Stimulated activated naive CD8-positive, alpha-beta T cell treated with anti-CD3 and anti-CD28 coated beads, Interleukin-15, Interleukin-2, amounts not matched to agents 100 U/mL and 50 U/mL, for 24 hours (primary cell): Measurements from ENCODE around the gene ZNF783.

Experiments used
- ATAC-seq: fragments of 150-1000 bp; cut with Tn5 transposase; one replicate; pipeline ENCODE4 v1.10.0; 2021
- DNase-seq: peaks from one replicate; pipeline ENCODE4 v3.0.0; 2021

Gene ZNF783

DNA sequence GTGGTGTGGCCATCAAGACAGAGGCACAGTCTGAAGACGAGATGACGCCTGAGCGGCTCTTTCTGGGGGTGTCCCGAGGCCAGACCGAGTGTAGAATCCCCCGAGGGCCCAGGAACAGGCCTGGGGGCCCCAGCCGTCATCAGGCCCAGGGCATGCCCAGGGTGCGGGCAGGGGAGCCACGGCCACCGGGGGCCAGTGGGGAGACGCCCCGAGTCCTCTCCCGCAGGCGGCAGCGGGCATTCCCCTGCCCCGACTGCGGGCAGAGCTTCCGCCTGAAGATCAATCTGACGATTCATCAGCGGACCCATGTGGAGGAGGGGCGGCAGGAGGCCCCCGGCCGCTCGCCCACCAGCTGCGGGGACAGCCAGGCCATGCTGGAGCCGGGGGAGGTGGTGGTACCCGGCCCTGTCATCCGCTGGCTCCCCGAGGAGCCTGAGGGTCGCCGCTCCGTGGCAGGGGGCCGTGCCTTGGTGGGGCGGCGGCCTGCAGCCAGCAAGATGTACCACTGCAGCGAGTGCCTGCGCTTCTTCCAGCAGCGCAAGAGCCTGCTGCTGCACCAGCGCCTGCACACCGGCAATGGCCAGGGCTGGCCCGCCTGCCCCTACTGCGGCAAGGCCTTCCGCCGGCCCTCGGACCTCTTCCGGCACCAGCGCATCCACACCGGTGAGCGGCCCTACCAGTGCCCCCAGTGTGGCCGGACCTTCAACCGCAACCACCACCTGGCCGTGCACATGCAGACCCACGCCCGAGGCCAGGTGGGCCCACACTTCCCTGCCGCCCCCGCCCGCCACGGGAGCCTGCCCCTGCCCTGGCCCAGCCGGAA, 19.7 kb downstream of the ZNF783 start:
- ATAC-seq = no peak
- DNase-seq = no peak

DNA sequence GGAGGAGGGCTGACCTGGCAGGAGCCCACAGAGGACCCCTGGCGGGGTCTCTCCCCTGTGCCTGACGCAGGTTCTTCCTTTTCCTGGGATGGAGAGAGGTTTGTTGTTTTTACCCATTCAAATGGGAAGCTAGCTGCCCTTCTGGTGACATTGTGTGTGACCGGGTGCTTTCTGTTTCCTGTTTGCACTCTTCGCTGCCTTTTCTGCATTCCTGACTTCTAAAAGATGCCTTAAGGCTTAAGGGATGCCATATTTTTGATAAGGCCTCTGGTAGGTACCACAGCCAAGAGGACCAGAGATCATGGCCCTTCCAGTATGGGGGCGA, 20.3 kb downstream of the ZNF783 start:
- DNase-seq = no peak
- ATAC-seq = no peak

DNA sequence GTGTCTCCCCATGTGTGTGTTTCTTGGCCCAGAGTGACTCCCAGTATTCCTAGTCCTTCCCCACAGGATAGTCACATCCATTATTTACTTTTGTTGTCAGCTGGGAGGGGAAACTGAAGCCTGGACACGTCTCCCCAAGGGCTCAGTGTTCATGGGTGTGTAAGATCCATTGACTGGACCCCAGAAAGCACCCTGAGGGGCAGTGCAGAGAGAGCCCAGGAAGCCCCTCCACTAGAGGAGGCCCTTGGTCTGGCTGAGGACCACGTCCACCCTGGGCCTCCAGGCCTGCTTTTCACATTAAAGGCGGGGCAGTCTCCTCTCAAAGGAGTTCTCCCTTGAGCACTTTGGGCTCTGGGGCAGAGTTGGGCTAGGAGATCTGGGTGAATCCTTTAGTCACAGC, 21.3 kb downstream of the ZNF783 start:
- no peak for DNase-seq
- no peak for ATAC-seq

GRCh38 chr7:149284343-149284742, 22.3 kb downstream of the ZNF783 start:
- ATAC-seq (no peak), DNase-seq (peak; percentile 26)

GRCh38 chr7:149284850-149285585, 23.0 kb downstream of the ZNF783 start:
- ATAC-seq = peak; percentile 97

GRCh38 chr7:149285603-149286002, 23.6 kb downstream of the ZNF783 start:
- ATAC-seq = no peak
- DNase-seq = no peak

More at GRCh38 chr7:149284850-149285585, 23.0 kb downstream of the ZNF783 start:
- DNase-seq = peak; percentile 98

GRCh38 chr7:149286811-149287400, 24.9 kb downstream of the ZNF783 start:
- DNase-seq (no peak), ATAC-seq (no peak)

DNA sequence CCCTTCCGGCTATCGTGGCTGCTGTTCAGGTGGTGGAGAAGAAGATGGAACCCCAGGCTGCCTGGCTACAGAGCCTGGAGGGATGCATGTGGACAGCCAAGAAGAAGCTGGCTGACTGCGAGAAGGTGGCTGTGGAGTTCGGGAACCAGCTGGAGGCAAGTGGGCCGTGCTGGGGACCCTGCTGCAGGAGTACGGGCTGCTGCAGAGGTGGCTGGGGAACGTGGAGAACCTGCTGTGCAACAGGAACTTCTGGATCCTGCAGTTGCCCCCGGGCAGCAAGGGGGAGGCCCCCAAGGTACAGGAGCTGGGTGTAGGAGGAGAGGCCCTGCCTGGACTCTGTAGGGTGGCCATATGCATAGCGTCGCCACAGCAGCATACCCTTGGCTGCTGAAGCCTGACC, 25.6 kb downstream of the ZNF783 start:
- DNase-seq (no peak), ATAC-seq (no peak)

DNA sequence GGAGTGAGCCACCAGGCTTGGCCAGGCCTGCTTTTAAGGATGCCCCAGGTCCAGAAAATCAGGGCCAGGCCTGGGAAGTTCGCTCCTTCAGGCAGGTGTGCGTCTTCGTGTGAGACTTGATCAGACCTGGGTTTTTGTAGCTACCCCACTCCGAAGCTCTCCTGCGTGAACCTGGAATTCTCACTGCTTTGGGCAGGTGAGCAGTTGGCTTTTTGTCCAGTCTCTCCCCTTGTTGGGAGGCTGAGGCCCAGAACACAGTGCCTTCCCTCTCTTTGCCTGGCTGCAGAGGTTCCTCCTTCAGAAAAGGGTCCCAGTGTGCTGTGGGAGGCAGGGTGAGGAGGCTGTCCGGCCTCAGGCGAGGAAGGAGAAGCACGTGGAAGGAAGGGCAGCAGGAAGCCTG, 27.3 kb downstream of the ZNF783 start:
- ATAC-seq (no peak), DNase-seq (no peak)

GRCh38 chr7:149289856-149290255, 27.9 kb downstream of the ZNF783 start:
- DNase-seq = no peak
- no peak for ATAC-seq

DNA sequence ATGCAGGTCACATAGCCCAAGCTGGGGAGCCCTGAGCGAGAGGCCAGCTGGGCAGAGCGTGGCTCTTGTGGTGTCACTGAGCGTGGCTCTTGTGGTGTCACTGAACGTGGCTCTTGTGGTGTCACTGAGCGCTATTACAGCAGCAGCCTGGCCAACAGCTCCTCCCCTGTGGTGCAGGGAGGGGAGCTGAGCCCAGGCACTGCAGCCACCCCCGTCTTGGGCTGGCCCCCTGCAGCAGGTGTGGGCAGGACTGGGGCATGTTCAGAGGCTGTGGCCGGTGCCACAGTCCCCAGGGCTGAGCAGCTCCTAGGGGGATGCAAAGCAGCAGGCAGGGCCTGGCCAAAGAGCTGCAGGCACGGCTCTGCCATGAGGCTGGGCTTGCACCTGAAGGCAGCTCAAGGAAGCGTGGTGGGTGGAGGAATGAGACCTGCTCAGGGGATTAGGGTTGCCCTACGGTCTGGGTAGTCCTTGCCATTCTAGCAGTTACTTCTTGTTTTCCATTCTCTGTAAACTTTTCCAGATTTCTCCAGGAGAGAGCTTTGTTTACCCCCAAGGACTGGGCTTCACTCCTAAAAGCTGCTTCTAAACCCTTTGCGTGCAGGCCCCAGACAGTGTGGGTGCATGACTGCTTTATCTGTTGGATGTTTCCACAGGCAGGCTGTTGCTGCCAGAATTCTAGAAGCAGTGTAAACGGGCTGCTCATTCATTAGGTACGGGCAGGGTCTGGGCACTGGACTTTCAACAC, 29.2 kb downstream of the ZNF783 start:
- no peak for DNase-seq
- no peak for ATAC-seq

GRCh38 chr7:149291781-149292461, 29.9 kb downstream of the ZNF783 start:
- DNase-seq (no peak), ATAC-seq (no peak)

- ATAC-seq = no peak
These were observed 30.4 kb downstream of the ZNF783 start for GRCh38 chr7:149292462-149292823.

GRCh38 chr7:149293338-149293737, 31.3 kb downstream of the ZNF783 start:
- ATAC-seq (no peak), DNase-seq (no peak)

More at GRCh38 chr7:149292462-149292823, 30.4 kb downstream of the ZNF783 start:
- DNase-seq = no peak

- ATAC-seq (no peak), DNase-seq (no peak)
These were observed 32.1 kb downstream of the ZNF783 start for GRCh38 chr7:149293946-149294633.

DNA sequence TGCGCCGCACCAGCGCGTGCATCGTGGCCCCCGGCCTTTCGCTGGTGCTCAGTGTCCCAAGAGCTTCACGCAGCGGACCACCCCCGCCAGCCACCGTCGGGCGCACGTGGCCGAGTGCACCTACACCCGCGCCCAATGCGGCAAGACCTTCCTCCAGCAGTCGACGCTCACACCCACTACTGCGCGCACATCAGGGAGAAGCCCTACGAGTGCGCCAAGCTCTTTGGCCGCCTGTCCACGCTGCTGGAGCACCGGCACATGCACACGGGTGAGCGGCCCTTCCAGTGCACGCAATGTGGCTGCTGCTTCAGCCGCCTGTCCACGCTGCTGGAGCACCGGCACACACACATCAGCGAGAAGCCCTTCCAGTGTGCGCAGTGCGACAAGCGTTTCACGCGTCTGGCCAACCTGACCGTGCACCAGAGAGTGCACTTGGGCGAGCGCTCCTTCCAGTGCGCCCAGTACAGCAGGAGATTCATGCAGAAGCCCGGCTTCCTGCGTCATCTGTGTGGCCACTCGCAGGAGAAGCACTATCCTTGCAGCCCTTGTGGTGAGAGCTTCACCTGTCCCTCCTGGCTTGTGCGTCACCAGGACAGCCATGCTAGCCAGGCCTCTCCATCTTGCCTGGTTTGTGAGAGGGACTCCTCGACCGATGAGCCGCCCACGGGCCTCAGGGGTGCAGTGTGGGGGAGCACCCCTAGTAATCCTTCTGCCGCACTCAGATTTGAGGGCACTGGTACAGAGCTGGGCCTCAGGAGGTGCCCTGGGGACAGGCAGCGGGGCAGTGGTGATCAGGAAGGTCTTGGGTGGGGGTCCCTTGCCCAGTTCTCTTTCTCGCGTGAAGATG, 32.9 kb downstream of the ZNF783 start:
- no peak for DNase-seq
- ATAC-seq = no peak

DNA sequence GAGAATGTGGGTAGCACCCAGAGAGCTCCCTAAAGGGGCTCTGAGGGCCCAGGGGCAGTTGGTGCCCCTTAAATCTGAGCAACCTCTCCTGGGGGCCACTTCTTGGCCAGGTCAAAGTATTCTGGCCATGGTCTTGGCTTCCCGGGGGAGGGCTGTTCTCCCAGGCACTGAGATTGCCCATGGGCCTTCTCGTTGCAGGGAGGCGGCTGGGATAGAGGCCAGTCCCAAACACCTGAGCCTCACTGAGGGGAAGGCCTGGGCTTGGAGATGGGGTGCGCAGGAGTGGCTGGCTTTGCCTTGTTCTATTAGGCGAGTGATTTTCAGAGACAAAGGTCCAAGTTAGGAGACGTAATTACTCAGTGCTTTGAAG, 33.5 kb downstream of the ZNF783 start:
- no peak for DNase-seq
- no peak for ATAC-seq

DNA sequence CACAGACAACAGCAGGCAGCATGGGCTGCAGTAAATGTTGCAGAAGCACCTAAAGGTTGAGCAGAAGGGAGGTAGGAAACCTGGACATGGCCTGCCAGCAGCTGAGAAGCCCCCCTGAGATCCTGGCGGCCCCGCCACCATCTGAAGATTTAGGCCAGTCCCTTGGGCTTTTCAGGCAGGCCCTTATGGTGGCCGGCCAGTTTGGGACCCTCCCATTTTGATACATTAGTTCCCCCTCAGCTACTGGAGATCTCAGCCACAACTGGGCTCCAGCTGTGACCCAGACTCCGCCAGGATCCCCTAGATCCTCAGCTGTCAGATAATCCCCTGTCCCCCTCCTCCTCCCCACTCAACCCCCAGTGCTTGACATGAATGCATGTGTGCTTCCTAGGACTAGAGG, 34.4 kb downstream of the ZNF783 start:
- DNase-seq (no peak), ATAC-seq (no peak)

DNA sequence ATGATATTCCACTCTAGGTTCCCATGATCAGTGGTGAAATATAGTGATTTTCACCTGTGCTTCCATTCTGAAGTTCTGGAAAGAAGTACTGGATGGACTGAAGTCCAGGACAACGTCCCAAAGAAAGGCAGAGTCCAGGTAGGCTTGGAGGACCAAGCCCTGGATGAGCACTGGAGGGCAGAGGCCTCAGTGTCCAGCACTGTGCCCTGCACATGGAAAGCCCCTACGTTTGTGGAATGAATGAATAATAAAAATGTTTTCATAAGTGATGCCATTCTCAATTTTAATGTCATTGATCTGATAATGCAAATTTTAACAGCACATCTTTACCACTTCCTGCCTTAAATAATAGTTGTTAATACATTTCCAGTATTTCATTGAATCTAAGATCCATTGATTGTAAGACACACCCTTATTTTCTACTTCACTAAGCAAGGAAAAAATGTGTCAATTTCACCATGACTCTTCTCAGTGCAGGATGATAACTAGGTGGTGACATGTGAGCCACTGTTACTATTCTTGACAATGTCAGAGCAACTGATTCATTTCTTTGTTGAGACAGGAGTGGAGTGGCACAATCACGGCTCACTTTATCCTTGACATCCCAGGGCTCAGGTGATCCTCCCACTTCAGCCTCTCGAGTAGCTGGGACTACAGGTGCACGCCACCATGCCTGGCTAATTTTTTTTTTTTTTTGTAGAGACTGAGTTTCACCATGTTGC, 35.2 kb downstream of the ZNF783 start:
- ATAC-seq = peak; percentile 82
- no peak for DNase-seq
